ENCODE results near the gene IQSEC1. TPM values are rescaled to one million over a fixed set of nuclear protein-coding genes. Genes with fewer than 3 reads are reported as not detected.
A peak's percentile ranks its signal among the peaks of the same experiment; 100 is the strongest.

IQSEC1 gene
- total RNA-seq, 1 donor from 2014 or later: 63.1 TPM

- DNase-seq: no peak
Observed at GRCh38 chr3:12995389-12996180, 77.6 kb downstream of the IQSEC1 start.

GRCh38 chr3:12994607-12995388 is 78.4 kb downstream of the IQSEC1 start:
- DNase-seq: peak; percentile 84

DNA sequence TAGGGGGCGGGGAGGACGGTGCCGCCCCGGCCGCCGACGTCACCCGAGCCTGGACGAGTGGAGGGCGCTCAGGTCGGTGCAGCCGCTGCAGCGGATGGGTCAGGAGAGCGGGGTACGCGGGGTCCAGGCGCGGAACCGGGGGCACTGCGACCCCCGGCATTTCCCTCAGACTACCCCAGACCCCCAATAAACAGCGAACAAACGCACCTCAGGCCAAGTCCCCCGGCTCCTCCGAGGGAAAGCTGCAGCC is 78.9 kb downstream of the IQSEC1 start:
- peak; percentile 30 for DNase-seq

DNA sequence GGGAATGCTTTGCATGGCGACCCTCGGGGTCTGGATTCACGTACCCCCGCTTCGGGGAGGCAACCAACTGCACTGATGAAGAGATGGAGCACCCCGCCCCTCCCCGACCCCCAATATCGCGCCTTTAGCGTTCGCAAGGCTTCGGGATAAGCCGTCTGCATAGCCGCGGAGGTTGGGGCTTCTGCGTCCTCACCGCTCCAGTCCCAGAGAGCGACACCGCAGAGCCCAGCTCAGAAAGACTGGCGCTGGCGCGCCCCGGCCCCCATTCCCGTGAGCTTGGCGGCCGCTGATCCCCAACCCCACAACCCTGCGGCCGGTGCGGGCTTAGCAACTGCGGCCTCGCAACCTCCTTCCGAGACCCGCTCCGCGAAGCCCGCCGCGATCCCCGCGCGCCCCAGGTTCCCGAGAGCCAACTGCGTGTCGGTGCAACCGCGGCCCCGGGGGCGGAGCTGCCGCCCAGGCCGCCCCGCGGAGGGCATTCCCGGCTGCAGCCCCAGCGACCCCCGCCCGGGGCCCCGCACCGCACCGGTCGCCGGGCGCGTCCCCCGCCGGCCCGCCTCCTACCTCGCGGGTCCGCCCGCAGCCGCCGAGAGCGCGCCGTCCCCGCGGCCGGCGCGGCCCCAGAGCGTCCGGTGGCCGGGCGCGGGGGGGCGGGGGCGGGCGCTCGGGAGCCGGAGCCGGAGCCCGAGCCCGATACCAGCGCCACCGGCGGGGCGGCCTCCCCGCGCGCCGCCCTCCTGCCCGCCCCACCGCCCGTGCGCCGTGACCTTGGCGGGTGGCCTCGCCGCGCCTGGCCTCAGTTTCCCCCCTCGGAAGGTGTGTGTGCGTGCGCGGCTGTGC is 79.5 kb downstream of the IQSEC1 start:
- DNase-seq: no peak

- DNase-seq: no peak
Observed at GRCh38 chr3:12992629-12993516, 80.4 kb downstream of the IQSEC1 start.

DNA sequence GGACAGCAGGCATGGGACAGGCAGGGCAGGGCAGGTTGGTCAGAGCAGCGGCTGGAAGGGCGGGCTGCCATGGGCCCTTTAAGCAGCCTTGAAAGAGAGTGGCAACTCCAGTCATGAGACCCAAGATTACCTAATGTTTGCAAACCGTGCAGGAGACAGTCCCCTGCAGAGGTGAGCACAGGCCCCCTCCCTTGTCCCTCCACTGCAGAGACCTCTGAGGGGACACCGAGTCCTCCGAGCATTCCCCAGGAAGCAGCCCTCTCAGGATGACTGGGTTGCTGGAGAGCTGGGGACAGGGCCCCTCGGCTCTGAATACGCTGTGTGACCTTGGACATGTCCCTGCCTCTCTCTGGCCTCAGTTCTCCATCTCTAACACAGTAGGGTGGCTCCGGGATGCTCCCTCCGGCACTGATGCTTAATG is 81.4 kb downstream of the IQSEC1 start:
- DNase-seq: no peak

GRCh38 chr3:12991481-12991837 is 81.8 kb downstream of the IQSEC1 start:
- DNase-seq: no peak

GRCh38 chr3:12990781-12991480 is 82.3 kb downstream of the IQSEC1 start:
- no peak for DNase-seq

- DNase-seq: no peak
Observed at GRCh38 chr3:12990306-12990705, 82.9 kb downstream of the IQSEC1 start.

GRCh38 chr3:12988728-12989454 is 84.3 kb downstream of the IQSEC1 start:
- DNase-seq: no peak

- DNase-seq: no peak
Observed at GRCh38 chr3:12987602-12988001, 85.6 kb downstream of the IQSEC1 start.

- DNase-seq: no peak
Observed at GRCh38 chr3:12986986-12987385, 86.2 kb downstream of the IQSEC1 start.

DNA sequence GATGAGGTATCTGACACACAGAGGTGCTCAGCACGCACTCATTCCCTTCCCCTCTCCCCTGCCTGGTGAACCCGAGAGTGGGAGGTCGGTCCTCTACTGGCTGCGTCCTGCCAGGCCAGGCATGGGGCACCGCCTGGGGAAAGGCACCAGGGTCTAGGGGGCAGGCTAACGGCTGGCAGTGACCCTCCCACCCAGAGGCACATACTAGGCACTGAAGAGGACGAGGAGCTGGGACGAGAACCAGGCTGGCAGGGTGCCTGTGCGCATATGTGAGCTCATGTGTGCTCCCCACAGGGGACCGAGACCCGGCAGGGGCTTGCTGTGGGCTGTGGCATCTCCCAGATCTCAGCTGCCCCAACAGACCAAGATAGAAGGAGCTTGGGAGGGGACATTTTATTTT is 86.7 kb downstream of the IQSEC1 start:
- DNase-seq: no peak

DNA sequence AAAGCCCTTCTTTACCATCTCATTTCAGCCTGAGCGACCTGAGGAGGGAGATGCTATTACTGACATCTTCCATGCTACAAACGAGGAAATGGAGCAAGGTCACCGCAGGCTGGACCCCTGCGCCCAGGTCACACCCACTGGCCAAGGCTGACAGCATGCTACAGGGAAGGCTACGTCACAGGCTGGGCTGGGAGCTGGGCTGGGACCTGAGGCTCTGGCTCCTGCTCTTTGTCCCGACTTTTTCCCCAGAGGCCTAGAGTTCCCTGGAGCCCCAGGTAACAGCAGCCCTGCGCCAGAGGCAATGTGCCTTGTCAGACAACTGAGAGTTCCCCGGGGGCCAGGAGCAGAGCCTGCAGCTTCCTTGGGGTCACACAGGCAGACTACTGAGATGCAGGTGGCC is 87.2 kb downstream of the IQSEC1 start:
- no peak for DNase-seq

DNA sequence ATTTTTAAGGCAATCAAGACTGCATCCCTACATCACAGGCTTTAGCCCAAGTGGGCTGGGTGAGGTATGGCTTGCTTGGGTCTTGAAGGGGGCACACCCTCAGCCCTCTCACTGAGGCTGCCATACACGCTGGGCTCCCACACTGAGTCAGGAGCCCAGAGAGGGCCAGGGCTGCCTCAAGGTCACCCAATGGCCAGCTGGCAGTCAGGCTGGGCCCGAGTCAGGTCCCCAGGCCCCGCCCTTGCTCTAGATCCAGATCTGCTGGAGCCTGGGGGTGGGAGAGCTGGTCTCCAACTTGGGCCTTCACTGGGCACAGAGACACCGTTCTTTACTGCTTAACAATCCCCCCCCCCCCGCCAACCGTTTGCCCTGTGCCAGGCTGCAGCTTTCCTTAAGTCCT is 88.1 kb downstream of the IQSEC1 start:
- no peak for DNase-seq

DNA sequence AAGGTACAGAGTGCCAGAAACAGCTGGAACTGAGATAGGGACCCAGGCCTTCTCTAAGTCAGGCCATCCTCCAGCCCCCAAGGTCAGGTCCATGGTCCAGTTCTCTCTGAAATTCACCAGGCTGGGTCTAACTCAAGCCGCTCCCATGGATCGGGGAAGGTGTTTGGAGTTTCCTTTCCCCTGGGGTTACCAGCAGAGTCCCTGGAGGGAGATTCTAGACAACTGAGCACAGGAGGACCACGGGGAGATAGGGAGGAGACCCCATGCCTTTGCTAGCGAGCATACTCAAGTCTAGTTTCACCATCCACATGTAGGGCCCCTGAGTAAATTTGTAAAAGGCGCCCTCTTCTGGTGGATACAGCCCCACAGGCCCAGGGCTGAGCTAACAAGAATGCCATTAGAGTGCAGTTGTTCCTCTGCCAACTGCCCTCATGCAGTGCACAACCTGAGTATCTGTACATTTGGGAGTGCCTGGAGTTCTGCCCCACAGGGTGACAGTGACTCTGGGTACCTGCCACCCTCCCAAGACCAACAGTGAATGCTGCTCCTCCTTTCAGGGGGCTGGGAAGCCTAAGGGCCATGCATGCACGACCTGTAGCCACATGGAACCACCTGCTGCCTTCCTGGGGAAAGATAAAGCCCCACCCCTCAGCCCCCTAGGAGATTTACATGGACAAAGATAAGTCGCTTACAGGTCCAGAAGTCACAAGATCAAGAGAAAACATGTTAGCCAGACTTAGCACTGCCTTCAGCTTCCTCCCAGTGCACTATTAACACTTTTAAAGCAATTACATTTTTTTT is 89.0 kb downstream of the IQSEC1 start:
- DNase-seq: peak; percentile 88

DNA sequence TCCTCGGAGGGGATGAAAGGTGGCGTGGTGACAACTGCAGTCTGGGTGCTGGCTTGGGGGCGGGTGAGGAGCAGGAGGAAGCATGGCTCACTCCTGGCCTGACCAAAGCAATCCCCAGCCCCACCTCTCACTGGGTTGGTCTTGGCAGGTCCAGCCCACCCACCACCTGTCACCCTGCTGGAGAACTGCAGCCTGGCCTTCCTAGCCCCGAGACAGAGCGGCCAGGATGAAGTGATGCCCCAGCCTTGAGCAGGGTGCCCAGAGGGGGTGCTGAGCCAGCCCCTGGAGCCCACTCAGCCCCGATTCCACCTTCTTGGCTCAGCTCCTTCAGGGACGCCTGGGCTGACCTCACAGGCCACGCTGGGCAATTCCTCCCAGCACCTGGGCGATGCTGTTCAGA is 89.9 kb downstream of the IQSEC1 start:
- no peak for DNase-seq

DNA sequence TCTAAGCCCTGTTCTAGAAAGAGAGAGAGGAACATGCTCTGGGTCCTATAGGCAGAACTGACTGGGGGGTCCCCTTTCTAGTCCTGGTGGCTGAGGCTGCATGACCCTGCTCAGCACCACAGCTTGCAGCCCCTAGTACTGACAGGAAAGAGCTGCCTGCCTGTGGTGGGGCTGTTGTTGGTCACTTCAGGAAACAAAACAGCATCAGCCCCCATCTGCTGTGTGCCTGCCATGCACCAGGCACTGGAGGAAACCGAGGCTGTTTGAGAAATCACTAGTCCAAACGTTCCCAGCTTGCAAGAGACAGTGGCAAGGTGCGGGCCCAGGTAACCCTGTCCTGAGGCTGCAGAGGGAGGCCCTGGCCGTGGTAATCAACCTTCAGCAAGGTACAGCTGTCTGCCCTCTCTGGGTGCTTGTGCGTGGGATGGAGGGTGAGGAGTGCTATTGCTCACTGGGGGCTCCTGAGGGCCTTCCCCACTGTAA is 90.6 kb downstream of the IQSEC1 start:
- no peak for DNase-seq

DNA sequence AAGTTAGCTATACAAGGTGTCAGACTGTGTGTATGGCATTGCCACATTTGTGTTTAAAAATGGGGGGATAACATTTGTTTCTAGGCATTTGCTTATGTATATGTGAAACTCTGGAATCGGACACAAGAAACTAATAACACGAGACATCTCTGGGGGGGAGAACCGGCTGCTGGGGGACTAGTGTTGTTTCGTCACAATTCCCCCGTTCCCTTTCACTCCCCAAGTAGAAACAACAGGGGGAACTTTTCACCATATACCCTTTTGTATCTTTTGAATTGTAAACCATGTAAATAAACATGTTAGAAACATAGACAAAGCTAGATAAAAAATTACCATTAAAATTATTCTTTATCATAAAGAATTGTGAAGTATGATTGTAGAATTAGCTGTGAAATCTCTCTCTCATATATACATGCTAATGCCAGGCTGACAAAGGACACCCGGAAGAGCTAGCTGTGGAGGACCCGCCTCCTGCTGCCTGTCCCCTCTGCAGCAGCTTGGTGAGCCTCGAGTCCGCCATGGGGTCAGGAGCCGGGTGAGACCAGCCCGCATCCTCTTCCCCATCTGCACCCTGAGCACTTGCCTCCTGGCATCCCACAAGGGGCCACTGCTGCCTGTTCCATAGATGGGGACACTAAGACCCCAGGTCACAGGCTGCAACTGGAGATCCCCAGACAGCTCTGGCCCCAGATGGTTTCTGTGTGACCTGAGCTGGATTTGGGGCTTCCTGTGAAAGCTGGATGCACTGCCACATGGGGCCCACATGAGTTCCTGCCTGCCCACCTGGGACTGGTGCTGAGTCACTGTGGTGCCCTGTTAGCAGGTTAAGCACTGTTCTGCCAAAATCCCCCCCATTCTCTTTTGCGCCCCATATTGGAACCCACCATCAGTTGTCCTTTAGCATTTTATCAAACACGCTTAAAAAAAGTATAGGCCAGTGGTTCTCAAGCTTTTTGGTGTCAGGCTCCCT is 91.6 kb downstream of the IQSEC1 start:
- no peak for DNase-seq
